ENCODE measurements around the gene TLK1.
"Not testable (repeated sequence)": the region's sequence is repeated elsewhere in the genome, so short reads cannot be mapped to it uniquely, and the experiment has no call there.

The TLK1 gene

GRCh38 chr2:171169333-171169732 is 8.6 kb upstream of the TLK1 start:
- DNase-seq (ENCODE audit: low read depth in 2 of 2), result no peak

DNA sequence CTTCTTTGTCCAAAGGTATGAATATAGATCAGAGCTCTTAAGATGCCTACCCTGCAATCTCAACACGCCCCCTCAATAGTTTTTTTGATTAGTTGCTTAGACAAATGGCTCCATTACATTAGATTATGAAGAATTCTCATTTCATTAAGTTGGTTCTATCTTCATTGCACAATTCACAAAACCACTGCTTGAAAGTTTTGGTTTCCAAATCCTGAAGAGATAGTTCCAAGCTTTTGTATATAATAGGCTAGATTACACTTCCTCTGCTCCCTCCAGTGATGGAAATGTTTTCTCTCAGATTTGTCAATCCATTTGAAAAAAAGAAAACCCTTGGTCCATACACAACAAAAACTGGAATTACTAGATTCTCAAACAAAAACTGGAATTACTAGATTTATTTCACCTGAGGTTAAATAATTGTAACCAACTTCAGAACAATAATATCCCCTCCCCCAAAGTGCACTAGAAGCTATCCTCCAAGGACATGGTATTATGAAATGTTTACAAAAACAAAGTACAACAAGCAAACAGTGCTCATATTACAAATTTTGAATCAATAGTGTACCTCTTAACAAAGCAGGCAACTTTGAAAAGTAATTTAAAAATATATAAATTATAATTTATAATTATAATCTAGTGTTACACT is 6.8 kb upstream of the TLK1 start:
- no peak for DNase-seq (ENCODE audit: low read depth in 2 of 2)

DNA sequence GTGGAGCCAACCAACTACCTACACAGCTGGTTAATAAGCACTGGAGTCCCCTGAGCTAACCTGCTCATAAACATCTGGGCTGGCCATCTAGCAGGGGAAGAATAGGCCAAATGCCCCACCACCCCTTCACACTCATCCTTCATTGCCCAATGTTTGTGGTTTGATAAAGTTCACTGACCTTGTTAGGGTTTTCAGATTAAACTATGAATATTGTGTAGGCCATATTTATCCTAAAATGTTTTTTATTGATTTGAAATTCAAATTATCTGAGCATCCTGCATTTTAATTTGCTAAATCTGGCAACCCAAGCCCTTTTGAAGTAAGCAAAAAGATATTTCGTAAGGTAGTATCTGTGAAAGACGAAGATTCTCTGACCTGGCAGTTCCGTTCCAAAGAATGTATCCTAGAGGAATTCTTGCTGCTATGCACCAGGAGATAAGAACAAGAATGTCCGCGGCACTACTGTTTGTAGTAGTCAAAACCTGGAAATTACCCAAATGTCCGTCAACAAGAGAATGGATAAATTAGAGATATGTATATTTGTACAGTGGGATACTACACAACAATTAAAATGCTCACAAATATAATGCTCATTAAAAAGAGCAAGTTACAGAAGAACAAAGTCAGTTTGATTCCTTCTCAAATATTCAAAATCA is 5.8 kb upstream of the TLK1 start:
- no peak for DNase-seq (ENCODE audit: low read depth in 2 of 2)

DNA sequence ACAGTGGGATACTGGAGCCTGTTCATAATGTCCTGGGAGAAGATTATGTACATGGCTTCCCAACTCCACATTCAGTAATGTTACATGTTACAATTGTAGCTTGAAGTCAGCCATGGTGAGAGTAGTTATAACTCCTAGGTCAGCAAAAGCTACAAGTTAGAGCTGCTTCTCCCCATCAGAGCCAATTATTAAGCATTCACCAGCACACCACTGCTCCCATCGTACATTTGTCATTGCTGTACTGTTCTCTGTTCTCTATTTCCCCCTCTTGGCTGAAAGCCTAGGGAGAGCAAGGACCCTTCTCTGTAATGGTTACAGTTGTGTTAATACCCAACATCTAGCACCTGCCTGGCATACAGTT is 5.3 kb upstream of the TLK1 start:
- no peak for DNase-seq (ENCODE audit: low read depth in 2 of 2)

DNA sequence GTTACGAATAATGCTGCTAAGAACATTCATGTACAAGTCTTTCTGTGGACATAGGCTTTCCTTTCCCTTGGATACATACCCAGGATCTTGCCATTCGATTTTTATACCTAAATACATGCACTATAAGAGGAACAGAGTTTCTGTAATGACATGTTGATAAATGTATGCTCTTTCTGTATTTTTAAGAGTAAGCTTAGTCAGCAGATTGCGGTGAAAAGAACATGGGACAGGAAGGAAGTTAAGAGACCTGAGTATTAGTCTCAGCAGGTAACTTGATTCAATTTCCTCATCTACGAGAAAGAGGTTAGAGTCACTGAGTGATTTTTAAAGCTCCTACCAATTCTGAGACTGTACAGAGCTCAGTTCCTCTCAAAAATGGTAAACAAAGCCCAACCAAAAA is 2.6 kb upstream of the TLK1 start:
- DNase-seq (ENCODE audit: low read depth in 2 of 2), result no peak

- not testable (repeated sequence) for DNase-seq (ENCODE audit: low read depth in 2 of 2)
These were observed 2.0 kb upstream of the TLK1 start for GRCh38 chr2:171162522-171163197.

GRCh38 chr2:171160956-171161740 is 455 bp upstream of the TLK1 start:
- peak; percentile 21 to 39 for DNase-seq (ENCODE audit: low read depth in 2 of 2)

DNA sequence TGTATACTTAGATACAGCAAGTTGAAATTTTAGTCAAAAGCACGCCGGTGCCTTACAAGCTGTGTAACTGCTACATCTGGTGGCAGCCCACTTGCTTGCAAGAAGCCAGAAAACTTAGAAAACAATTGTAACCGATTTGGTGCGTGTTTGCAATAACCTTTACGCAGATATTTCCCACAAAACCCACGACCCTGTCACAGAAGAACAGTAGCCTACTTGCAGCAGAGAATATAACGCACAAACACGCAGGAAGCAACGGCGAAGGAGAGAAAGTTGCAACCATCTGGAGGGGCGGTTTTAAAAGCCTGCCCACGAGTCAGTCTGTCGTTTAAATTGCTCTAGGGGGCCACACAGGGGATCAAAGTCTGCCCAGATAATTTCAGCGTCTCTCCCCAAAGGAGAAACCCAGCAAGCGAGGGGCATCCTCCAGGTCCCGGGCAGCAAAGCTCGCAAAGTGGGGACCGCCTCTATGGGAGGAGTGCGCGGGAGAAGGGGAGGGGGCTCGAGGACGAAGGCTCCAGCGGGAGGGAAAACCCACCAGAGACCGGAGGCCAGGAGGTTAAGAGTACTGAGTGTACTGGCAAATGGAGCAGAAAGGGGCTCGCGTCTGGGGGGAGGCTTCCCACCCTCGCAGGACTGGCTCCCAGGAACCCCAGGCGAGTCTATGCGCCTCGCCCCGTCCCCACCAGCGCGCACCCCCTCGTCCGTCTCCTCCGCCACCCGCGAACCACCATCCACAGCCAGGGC is 1.1 kb downstream of the TLK1 start:
- peak; percentile 8 to 15 for DNase-seq (ENCODE audit: low read depth in 2 of 2)

- no peak for DNase-seq (ENCODE audit: low read depth in 2 of 2)
These were observed 1.8 kb downstream of the TLK1 start for GRCh38 chr2:171158790-171159371.

- DNase-seq (ENCODE audit: low read depth in 2 of 2), result no peak
These were observed 2.5 kb downstream of the TLK1 start for GRCh38 chr2:171158036-171158789.

DNA sequence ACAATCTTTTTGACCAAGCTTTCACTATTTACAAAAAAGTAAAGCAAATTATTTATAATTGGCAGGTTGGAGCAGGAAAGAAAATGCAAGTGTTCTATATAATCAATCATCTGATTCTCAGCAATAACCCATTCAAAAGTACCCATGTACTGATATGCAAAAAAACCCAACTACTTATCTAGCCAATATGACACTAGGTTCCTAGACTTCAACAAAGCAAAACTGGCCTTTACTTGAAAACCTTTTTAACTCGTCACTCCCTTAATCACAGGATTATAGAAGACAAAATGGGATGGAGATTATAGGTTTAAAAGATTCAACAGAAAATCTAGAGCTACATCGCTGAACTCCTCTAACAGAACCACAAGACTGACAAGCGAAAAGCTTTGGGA is 3.6 kb downstream of the TLK1 start:
- no peak for DNase-seq (ENCODE audit: low read depth in 2 of 2)

- DNase-seq (ENCODE audit: low read depth in 2 of 2), result no peak
These were observed 6.3 kb downstream of the TLK1 start for GRCh38 chr2:171154348-171154747.

- DNase-seq (ENCODE audit: low read depth in 2 of 2), result no peak
These were observed 9.9 kb downstream of the TLK1 start for GRCh38 chr2:171150694-171151285.

GRCh38 chr2:171149986-171150693 is 10.6 kb downstream of the TLK1 start:
- no peak for DNase-seq (ENCODE audit: low read depth in 2 of 2)

DNA sequence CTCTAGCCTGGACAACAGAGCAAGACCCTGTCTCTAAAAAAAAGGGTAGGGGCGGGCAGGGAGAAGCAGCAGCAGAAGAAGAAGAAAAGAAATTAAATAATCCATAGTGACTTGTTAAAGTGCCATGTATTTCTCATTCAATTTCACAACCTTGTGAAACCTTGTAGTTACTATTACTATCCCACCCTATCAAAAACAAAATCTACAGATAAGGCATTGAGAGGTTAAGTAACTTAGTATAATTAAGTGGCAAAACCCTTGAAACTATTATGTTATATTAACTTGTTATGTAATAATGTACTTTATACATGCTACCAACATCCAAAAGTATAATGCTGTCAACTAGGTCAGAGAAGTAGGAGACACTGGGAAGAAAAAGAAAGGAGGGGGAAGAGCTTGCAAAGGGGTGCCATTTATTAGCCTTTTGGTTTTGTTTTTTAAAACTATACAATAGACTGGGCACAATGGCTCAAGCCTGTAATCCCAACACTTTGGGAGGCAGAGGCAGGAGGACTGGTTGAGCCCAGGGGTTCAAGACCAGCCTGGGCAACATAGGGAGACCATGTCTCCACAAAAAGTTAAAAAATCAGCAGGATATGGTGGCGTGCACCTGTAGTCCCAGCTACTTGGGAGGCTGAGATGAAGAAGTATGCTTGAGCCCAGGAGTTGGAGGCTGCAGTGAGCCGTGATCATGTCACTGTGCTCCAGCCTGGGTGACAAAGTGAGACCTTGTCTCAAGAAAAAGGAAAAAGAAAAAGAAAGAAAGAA is 11.3 kb downstream of the TLK1 start:
- no peak for DNase-seq (ENCODE audit: low read depth in 2 of 2)

- no peak for DNase-seq (ENCODE audit: low read depth in 2 of 2)
These were observed 13.6 kb downstream of the TLK1 start for GRCh38 chr2:171147081-171147480.

DNA sequence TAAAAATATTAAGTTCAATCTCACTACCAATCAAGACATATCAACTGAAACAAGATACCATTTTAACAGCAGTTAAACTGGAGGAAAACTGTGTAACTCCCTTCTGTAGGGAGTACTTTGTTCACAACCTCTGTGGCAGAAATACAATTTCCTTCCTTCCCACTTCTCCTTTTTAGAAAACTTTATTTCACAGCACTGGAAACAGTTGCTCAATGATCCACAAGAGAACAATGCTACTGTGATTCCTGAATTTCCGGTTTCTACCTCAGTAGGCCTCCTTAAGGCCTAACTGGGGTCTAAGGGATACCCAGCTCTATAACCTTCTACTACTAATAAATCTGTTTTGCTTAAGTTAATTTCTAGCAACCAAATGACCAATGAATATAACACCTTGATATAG is 14.1 kb downstream of the TLK1 start:
- DNase-seq (ENCODE audit: low read depth in 2 of 2), result no peak

DNA sequence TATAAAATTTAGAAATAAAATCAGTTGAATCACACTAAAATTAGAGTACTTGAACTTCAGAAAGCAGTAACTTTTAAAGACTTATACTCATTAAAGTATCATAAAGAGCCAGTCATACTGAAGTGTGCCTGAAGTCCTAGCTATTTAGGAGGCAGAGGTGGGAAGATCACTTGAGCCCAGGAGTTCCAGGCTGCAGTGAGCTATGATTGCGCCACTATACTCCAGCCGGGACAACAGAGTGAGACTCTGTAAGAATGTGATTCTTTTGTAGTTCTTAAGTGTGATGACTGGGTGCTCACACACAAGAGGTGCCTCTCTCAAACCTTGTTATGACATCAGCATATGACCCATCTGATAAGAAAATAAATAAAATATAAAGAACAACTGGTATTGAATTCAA is 14.6 kb downstream of the TLK1 start:
- no peak for DNase-seq (ENCODE audit: low read depth in 2 of 2)

DNA sequence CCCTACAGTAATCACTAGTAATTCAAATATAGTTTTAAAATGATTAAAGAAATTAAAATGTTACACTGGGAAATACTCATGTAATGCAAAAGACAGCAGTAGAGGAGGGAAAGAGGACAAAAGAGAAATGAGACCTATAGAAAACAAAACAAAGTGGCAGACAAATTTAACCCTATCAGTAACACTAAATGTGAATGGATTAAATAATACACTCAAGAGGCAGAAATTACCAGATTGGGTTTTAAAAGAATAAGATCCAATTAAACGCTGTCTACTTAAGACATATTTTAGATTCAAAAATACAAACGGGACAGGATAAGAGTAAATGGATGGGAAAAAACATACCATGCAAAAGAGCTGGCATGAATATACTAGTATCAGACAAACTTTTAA is 17.0 kb downstream of the TLK1 start:
- no peak for DNase-seq (ENCODE audit: low read depth in 2 of 2)

Data from stimulated activated CD8-positive, alpha-beta memory T cell treated with anti-CD3 and anti-CD28 coated beads, Interleukin-2, amount 100 ng/mL, for 1 hour (primary cell).